Fibroblast of skin of right quadriceps (primary cell): ENCODE measurements around the gene BTF3.
"Not testable (repeated sequence)": the region's sequence is repeated elsewhere in the genome, so short reads cannot be mapped to it uniquely, and the experiment has no call there.

ENCODE experiments used
- DNase-seq: peaks from one replicate; pipeline ENCODE4 v3.0.0-alpha.2; 2013

The BTF3 gene

DNA sequence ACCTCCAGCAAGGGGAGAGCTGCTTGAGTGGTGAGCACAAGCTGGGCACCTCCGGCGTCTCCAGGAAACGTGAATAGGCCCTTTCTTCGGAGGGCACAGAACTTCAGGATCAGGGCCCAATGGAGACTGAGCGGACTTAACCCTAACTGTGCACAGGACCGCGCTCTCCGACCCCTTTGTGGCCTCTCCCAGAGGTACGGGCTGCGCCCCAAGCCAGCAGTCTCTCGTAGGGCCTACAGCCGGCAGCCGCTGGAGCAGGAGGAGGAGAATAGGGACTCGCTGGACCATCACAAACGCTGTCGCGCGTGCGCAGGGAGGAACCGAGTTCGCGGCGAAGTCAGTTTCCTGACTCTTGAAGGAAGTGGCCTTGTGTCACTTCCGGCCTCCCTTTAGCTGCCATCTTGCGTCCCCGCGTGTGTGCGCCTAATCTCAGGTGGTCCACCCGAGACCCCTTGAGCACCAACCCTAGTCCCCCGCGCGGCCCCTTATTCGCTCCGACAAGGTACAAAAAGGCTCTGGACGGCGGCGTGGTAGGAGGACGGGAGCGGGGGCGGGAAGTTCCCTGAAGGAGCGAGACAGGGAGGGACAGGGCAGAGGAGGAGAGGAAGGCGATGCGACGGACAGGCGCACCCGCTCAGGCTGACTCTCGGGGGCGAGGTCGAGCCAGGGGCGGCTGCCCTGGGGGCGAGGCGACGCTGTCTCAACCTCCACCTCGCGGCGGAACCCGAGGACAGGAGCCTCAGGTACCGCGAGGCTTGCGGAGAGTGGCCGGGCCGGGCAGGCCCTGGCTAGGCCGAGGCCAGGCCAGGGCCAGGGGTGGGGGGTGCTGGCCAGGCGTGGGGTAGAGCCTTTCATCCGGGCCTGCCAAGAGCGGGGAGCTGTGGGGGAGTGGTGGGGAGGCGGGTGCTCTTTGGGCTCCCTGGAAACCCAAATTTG, at the start of gene BTF3:
Gene BTF3, plus strand, starts transcription at position 386 of the 936 bp plus-strand sequence. Its CDS starts 226 bp downstream, at position 612.
- DNase-seq = peak; percentile 97

DNA sequence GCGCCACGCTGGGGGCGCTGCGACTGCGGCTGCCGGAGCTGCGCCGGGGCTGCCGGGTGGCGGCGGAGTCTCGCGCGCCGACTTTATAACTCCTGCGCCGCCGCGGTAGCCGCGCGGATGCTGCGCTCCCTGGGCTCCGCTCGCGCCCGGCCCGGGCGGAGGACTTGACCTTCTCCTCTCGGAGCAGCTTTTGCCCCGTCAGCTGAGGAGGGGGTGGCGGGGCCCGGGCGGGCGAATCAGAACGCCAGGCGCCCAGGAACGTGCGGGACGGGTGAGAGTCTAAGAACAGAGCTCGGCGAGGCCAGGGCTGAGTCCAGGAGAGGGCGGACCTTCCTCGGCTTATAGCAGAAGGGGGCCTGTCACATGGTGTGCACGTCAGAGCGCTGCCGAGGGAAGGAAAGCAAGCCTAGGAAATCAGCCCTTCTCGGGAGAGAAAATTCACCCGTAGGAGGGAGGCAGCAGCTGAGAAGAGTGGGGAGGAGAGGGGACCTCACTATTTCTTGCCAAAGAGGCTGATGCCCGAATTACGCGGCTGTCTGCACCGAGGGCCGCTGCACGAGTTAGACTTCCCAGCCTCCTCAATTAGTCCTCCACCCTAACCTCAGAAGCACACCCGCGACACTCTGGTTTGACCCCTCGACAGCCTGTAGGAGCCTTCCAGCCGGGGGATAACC, 49.6 kb upstream of the BTF3 start, which contains the start of gene FOXD1:
Gene FOXD1, minus strand, starts transcription at position 315 of the 674 bp plus-strand sequence. CDS start 415 bp downstream, outside the sequence.
- peak; percentile 98 for DNase-seq

DNA sequence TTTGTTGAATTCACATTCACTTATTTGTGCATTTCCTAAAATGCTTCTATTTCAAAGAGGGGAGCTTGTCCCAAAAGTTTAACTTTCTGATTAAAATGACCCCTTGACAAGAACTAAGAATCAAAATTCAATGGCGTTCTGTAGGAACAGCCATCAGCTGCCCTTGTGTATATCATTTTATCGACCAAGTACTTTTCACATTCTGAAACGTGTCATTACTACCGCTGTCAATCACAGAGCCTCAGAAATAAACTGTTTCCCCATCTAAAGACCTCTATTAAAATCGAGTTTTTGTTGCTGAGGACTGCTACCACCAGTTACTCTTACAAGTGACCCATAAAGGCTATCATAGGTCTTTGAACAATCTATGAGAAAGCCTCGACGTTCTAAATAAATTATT, 48.1 kb upstream of the BTF3 start:
- no peak for DNase-seq

DNA sequence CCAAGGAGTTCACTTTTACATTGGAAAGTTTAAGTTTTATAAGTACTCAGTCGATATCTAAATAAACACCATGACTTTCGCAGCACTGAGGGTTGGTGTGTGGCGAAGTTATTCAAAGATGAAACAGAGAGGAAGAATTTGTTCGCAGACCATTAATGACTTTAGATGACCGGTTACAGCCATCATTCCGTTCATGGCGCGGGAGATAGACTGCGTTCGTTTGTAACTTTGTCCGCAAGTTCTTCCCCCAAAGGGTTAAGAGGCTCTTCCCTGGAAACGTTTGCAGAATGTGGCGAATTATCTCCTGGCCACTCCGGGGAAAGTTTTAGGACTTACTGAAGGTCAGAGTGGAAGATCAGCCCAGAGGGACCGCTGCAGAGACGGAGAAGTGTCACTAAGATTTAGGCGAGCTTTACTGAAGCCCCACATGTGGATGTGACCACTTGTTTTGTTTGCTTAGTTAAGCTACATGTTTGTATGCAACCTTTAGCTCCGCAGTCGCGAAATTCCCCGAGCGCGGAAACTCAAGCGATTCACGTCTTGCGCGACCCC, 47.5 kb upstream of the BTF3 start:
- peak; percentile 47 for DNase-seq

DNA sequence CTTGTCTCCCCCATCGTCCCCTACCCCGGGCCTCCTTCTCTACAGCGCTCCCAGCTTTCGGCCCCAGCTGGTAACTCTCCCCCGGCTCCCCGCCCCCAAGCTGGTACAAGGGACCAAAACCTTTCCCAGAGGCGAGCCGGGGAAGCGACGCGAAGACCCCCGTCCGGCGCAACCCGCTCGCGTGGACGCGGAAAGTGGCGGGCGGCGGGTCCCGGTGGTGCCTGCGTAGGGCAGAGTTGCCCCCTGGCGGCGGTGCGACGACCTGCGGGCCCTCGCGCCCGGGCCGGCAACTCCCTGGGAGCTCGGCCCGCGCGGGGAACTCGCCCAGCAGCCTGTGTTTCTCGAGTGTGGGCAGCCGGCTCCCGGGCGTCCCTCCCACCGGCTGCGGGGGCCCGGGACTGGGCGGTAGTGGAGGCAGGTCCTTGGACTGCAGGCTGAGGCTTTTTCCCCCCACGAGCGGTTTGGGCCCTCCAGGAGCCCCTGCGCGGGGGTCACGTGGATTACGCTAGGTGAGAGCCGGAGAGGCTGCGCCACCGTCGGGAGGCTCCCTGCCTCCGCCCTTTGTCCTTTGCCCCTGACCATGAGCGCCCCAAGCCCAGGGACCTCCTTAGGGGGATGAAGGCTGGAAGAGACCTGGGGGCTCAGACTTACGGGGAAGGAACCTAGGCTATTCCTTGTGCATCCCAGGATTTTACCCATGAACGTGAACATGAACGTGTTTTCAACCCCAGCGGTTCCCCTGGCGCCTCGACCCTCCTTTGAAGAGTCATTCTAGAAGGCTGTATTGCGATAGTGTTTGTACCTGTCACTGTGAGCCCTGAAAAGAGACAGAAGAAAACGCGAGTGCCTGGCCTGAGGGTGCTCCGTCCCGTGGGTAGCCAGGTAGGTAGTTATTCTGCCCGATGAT, 46.8 kb upstream of the BTF3 start:
- DNase-seq = peak; percentile 63

DNA sequence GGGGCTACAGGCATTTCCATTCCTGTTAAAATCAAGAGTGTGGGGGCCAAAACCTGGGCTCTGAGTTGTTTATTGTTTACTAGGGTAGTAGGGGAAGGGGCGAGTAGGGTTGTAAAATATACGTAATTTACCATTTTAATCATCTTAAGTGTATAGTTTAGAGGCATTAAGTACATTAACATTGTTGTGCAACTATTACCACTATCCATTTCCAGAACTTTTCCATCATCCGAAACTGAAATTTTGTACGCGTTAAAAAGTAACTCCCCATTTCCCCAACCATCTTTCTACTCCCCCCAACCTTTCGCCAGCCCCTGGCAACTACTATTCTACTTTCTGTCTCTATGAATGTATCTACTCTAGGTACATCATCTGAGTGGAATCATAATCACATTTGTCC, 46.0 kb upstream of the BTF3 start:
- no peak for DNase-seq

DNA sequence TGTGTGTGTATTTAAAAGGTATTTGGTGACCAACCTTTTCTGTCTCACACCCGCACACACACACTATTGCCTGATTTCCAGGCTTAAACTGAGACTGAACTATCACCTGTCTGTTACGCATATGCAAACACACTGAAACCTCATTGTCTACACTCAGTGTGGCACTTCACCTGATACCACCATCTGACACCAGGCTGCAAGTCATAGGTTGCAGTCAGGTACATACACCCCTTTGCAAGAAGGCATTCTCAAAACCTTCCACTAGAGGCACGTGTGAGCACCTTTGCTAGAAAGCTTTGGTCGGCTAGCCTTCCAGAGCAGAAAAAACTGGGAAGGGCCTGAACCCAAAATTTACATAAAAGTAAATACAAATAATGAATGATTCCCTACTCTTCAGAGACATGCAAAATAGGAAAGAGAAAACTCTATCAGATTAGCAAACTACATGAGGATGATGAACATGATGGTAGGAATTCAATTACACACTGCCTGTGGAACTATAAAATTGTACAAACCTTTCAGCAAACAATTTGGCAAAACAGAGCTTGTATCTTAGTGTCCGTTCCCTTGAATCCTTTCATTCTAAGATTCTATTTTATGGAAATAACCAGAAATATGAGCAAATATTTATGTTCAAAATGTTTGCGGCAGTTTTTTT, 43.7 kb upstream of the BTF3 start:
- peak; percentile 41 for DNase-seq

DNA sequence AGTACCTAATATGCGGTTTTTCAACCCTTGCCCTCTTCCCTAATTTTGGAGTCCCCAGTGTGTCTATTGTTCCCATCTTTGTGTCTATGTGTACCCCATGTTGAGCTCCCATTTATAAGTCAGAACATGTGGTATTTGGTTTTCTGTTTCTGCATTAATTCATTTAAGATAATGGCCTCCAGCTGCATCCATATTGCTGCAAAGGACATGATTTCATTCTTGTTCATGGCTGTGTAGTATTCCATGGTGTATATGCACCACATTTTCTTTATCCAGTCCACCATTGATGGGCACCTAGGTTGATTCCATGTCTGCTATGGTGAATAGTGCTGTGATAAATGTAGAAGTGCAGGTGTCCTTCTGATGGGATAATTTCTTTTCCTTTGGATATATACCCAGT, 41.8 kb upstream of the BTF3 start:
- DNase-seq = not testable (repeated sequence)

DNA sequence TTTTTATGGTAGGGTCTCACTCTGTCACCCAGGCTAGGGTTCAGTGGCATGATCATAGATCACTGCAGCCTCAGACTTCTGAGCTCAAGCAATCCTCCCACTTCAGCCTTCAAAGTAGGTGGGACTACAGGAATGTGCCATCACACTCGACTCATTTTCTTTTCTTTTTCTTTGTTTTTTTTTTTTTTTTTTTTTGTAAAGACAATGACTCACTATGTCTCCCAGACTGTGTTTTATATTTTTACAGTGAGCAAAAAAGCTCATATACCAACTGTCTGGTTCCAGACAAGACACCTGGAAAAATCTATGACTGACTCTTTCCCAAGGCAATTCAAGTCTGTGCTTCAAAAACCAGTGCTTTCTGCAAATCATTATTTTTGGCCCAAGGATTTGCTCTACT, 38.9 kb upstream of the BTF3 start:
- DNase-seq = peak; percentile 36

DNA sequence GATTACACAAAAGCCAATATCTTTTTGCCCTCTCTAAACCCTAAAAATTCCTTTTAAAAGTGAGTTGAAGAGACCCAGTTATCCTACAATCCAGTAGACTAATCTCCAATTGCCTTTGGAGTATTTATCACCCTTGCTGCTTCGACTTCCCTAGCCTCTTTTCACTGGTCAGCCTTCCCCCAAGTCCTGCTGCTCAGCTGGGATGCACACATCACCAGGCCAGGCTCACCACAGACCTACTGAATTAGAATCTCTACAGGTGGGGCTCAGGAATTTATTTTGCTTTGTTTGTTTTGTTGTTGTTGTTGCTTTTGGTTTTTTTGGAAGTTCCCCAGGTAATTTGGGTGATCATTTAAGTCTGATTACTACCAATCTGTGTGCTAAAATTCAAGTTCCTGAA, 38.1 kb upstream of the BTF3 start:
- no peak for DNase-seq

DNA sequence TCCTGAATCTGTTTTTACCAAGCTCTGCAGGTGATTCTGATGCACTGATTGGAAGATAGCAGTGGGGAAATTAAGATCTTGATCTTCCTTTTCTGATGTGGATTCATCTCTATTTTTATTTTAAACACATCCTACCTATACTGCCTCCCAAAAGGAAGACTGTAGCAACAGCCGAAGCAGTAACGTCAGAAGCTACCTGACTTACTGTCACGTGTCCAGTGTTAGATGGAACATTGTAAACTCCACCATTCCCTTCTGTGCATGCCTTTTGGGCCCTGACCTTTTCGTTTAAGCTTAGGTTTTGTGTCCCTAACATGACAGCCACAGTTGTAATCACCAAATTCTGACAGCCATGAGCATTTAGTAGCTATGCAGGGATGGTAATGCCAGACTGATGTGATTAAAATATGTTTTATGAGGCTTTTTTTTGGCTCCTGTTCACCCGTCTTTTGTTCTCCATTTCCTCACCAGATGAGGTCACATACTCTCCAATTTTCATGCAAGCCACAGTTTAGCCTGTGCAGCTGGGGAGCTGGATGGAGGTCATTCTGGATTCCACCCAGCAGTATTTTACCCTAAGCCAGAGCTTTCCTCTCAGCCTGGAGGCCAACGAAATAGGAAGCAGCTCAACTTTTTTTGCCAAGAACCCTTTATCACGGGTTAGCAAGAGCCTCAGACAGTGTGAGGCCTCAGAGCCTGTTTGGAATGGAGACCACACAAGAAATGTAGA, 34.1 kb upstream of the BTF3 start:
- DNase-seq = peak; percentile 46

DNA sequence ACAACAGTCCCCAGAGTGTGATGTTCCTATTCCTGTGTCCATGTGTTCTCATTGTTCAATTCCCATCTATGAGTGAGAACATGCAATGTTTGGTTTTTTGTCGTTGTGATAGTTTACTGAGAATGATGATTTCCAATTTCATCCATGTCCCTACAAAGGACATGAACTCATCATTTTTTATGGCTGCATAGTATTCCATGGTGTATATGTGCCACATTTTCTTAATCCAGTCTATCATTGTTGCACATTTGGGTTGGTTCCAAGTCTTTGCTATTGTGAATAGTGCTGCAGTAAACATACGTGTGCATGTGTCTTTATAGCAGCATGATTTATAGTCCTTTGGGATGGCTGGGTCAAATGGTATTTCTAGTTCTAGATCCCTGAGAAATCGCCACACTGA, 29.6 kb upstream of the BTF3 start:
- not testable (repeated sequence) for DNase-seq

DNA sequence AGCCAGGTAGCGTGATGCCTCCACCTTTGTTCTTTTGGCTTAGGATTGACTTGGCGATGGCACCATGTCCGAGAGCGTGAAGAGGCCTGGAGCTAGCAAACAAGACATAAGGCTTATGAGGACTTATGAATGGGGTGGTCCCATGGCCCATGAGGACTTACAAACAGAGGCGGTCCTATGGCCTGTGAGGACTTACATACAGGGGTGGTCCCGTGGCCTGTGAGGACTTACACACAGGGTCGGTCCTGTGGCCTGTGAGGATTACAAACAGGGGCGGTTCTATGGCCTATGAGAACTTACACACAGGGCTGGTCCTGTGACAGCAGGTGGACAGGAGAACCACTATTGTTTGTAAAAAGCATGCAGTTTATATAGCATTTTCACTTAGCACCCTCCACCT, 28.4 kb upstream of the BTF3 start:
- no peak for DNase-seq

DNA sequence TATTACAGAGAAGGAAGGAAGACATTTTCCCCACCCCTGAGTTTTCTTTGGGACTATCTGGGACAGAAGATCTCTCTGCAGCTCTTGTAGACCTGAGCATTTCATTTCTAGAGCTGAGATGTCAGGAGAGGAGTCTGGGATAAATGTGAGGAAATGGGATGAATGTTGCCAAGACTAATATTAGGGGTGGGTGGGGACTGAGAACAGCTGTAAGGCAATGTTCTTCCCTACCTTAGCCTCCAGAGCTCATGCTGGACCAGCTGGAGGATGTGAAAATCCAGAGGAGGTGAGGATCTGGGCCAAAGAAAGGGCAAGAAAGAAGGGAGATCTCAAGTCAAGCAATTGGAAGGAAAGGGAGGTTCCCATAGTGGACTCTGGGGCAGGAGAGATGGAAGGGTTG, 26.6 kb upstream of the BTF3 start:
- no peak for DNase-seq

DNA sequence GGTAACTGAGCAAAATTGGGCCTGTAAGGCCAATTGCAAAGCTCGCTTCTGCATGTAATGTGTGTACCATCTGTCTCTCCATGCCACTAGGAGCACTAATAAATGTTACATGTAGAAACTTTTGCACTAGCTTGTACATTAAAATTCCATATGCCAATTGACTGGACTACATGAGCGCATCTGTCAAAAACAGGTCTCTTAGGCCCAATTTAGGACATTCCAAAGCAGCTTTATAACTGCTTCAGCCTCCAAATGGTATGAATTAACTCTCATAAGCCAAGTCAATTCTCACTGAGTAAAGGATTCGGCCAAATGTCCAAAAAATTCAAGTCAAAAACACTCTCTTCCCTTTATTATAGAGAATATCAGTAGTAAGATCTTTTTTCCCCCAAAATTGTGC, 26.1 kb upstream of the BTF3 start:
- DNase-seq = no peak

DNA sequence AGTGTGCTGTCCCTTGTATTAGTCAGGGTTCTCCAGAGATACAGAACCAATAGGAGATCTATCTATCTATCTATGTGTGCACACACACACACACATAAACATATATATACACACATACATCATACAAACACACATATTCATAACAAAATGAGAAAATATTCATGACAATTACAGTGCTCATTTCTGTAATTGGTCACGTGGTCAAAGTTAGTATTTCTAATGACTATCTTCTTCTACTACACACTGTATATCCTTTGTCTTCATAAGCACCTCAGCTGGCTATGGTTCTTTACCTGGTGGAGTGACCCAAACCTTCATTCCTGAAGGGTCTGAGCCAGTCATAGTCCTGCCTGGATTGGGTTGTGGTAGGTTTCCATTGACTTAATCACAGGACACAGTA, 17.7 kb upstream of the BTF3 start:
- no peak for DNase-seq

DNA sequence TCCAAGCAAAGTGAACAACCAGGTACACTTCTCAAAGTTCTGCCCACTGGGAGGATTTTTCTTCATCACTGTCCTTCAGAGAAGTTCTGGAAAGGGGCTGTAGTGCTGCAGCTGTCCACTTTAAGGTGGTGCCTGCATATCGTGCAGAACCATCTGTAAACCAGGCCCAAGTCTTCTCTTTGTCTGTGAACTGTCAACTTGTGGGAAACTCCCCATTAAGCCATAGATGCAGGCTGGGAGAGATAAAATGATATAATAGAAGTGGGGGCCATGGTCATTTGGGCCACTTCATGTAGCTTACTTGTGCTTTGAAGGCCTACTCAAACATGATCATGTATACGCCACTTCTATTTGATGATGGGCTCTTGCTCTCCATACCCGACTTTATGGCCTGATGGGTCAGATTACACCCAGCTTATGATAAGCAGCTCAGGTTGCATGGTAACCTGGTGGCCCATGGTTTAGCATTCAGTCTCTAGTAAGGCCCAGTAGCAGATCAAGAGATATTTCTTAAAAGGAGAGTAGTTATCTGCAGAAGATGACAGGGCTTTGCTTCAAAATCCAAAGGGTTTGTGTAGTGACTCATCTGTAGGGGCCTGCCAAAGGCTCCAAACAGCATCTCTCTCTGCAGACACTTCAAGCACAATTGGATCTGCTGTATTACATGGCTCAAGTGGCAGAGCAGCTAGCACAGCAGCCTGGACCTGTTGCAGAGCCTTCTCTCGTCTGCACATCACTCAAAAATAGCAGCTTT, 15.7 kb upstream of the BTF3 start:
- DNase-seq = peak; percentile 51

DNA sequence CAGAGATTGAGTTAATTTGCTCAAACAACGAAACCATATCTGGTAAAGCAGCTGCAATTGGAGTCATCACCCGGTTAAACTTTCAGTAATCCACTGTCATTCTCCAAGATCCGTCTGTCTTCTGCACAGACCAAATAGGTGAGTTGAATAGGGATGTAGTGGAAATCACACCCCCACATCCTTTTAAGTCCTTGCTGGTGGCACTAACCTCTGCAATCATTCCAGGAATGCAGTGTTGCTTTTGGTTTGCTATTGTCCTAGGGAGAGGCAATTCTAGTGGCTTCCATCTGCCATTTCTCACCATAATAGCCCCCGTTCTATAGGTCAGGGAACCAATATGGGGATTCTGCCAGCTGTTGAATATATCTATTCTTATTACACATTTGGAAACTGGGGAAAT, 14.6 kb upstream of the BTF3 start:
- DNase-seq = no peak

DNA sequence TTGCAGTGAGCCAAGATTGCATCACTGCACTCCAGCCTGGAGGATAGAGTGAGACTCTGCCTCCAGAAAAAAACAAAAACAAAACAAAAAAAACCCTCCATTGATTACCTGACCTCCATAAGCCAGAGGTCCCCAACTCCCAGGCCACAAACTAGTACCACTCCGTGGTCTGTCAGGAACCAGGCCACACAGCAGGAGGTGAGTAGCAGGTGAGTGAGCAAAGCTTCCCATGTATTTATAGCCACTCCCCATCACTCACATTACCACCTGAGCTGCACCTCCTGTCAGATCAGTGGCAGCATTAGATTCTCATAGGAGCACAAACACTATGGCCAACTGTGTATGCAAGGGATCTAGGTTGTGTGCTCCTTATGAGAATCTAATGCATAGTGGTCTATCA, 13.7 kb upstream of the BTF3 start:
- no peak for DNase-seq

DNA sequence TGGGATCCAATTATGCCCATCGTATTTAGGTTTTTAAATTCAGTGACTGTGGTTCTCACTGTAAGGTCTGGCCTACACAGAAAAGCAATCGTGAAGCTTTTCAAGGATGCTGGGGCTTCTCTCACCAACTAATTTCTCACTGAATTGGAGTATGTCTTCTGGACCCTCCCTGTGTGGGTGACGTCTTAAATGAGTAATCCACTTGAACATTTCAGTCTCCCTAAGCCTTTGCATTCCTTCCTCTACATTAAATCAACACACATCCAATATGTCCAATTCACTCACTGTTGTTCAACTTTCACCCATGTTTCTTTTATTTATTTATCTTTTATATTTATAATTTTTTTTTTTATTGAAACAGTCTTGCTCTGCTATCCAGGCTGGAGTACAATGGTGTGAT, 12.5 kb upstream of the BTF3 start:
- DNase-seq = peak; percentile 14
